IMR-90 (cell line): Measurements from ENCODE around the gene CES2. TPM values are rescaled to one million over a fixed set of nuclear protein-coding genes. Genes with fewer than 3 reads are reported as not detected.
A peak's percentile ranks its signal among the peaks of the same experiment; 100 is the strongest.

Experiments
- ATAC-seq: fragments of 200-7000 bp; cut with Tn5 transposase; 2 replicates; pipeline ENCODE4 v1.9.1; 2020; ENCODE audit warnings: low read depth, mild to moderate bottlenecking, moderate library complexity
- BruUV-seq: library from RNA; stranded (reverse); fragments of 400-500 nt; replicated peaks from 2 replicates; lab custom pipeline; 2021; lab: Mats Ljungman, UMichigan
- CTCF ChIA-PET: fragments of 300-600 bp; formaldehyde crosslinking; extraction: SDS; loops from one replicate; lab custom pipeline; 2021; ENCODE audit warnings: antibody characterized with exemption; lab: Yijun Ruan, JAX
- POLR2A ChIA-PET: fragments of 300-600 bp; sonication (Branson Sonifier 250); formaldehyde crosslinking; loops from one replicate; lab custom pipeline; 2022; ENCODE audit warnings: antibody characterized with exemption; ENCODE audit not compliant: unreplicated experiment; lab: Charles Lee
- DNase-seq: peaks from one replicate; pipeline ENCODE4 v3.0.0; 2013
- H2AFZ ChIP-seq: replicated peaks from 2 replicates; pipeline ENCODE3; 2013; ENCODE audit warnings: low read length, mild to moderate bottlenecking; ENCODE audit not compliant: poor library complexity
- H2AK5ac ChIP-seq: 2 replicates; pipeline ENCODE4 v1.6.1; 2013; ENCODE audit warnings: low read depth, low read length, inconsistent platforms
- H2AK9ac ChIP-seq: replicated peaks from 2 replicates; pipeline ENCODE3; 2013; ENCODE audit warnings: mild to moderate bottlenecking, low read depth, low read length, moderate library complexity; ENCODE audit not compliant: poor library complexity
- H2BK120ac ChIP-seq: 2 replicates; pipeline ENCODE4 v1.6.1; 2013; ENCODE audit warnings: low read depth, low read length, inconsistent platforms
- H2BK15ac ChIP-seq: 3 replicates; pipeline ENCODE4 v1.6.1; 2013; ENCODE audit warnings: low read depth, low read length, inconsistent platforms
- H2BK20ac ChIP-seq: 2 replicates; pipeline ENCODE4 v1.6.1; 2013; ENCODE audit warnings: low read depth, mild to moderate bottlenecking, inconsistent platforms, low read length, moderate library complexity
- H2BK5ac ChIP-seq: 2 replicates; pipeline ENCODE4 v1.6.1; 2013; ENCODE audit warnings: mild to moderate bottlenecking, low read depth, low read length, inconsistent platforms; ENCODE audit not compliant: poor library complexity, severe bottlenecking
- H3K14ac ChIP-seq: replicated peaks from 2 replicates; pipeline ENCODE4 v1.6.1; 2013; ENCODE audit warnings: low read depth, low read length, inconsistent platforms
- H3K18ac ChIP-seq: 2 replicates; pipeline ENCODE4 v1.6.1; 2013; ENCODE audit warnings: low read depth, low read length, control low read depth
- H3K23ac ChIP-seq: 2 replicates; pipeline ENCODE4 v1.6.1; 2013; ENCODE audit warnings: low read depth, low read length, inconsistent platforms
- H3K27ac ChIP-seq: 2 replicates; pipeline ENCODE4 v1.5.1; 2013; ENCODE audit warnings: mild to moderate bottlenecking, control low read depth, low read length; ENCODE audit not compliant: insufficient read depth
- H3K27me3 ChIP-seq: 2 replicates; pipeline ENCODE4 v1.6.1; 2013; ENCODE audit warnings: low read length; ENCODE audit not compliant: control insufficient read depth, insufficient read depth
- H3K36me3 ChIP-seq: 2 replicates; pipeline ENCODE4 v1.6.1; 2013; ENCODE audit warnings: low read length, mixed read lengths; ENCODE audit not compliant: control insufficient read depth, insufficient read depth
- H3K4ac ChIP-seq: 2 replicates; pipeline ENCODE4 v1.6.1; 2013; ENCODE audit warnings: low read depth, low read length, inconsistent platforms
- H3K4me1 ChIP-seq: 2 replicates; pipeline ENCODE4 v1.6.1; 2013; ENCODE audit warnings: low read length, mixed read lengths; ENCODE audit not compliant: control insufficient read depth, insufficient read depth
- H3K4me2 ChIP-seq: 2 replicates; pipeline ENCODE4 v1.6.1; 2013; ENCODE audit warnings: low read depth, mild to moderate bottlenecking, control low read depth, low read length, moderate library complexity
- H3K4me3 ChIP-seq: 2 replicates; pipeline ENCODE4 v1.5.1; 2013; ENCODE audit warnings: low read depth, mild to moderate bottlenecking, control low read depth, low read length, moderate library complexity; ENCODE audit not compliant: insufficient read depth
- H3K56ac ChIP-seq: 2 replicates; pipeline ENCODE4 v1.6.1; 2013; ENCODE audit warnings: low read length, inconsistent platforms; ENCODE audit not compliant: insufficient read depth; ENCODE audit errors: extremely low read depth
- H3K79me1 ChIP-seq, 2 experiments: 2 replicates each; pipeline ENCODE4 v1.6.1; 2013; ENCODE audit warnings: low read length in 2 of 2, inconsistent platforms in 1 of 2, low read depth in 1 of 2
- H3K9ac ChIP-seq: 2 replicates; pipeline ENCODE4 v1.6.1; 2013; ENCODE audit warnings: low read depth, low read length, control low read depth
- H3K9me1 ChIP-seq: 2 replicates; pipeline ENCODE4 v1.6.1; 2013; ENCODE audit warnings: low read length, inconsistent platforms; ENCODE audit not compliant: insufficient read depth
- H3K9me3 ChIP-seq: 2 replicates; pipeline ENCODE4 v1.6.1; 2013; ENCODE audit warnings: low read length; ENCODE audit not compliant: control insufficient read depth, insufficient read depth
- H4K20me1 ChIP-seq: 2 replicates; pipeline ENCODE4 v1.6.1; 2013; ENCODE audit warnings: low read length, inconsistent platforms; ENCODE audit not compliant: insufficient read depth
- H4K5ac ChIP-seq: 2 replicates; pipeline ENCODE4 v1.6.1; 2013; ENCODE audit warnings: mild to moderate bottlenecking, low read depth, low read length, control low read depth
- H4K8ac ChIP-seq, 2 experiments: 2 replicates each; pipeline ENCODE4 v1.6.1; 2013; ENCODE audit warnings: low read depth in 2 of 2, low read length in 2 of 2, control low read depth in 1 of 2, inconsistent platforms in 1 of 2
- H4K91ac ChIP-seq: 2 replicates; pipeline ENCODE4 v1.6.1; 2013; ENCODE audit warnings: low read depth, low read length, inconsistent platforms; ENCODE audit not compliant: insufficient read depth
- FOS ChIP-seq: fragments of 150-350 bp; IDR thresholded peaks from 2 replicates; pipeline ENCODE4 v1.6.1; 2016; ENCODE audit warnings: low read depth, low read length
- MAZ ChIP-seq: IDR thresholded peaks from 2 replicates; pipeline ENCODE4 v1.6.1; 2012; ENCODE audit warnings: low read depth, mild to moderate bottlenecking, low read length, improper control_type of control experiment, moderate library complexity, borderline replicate concordance
- NFE2L2 ChIP-seq: fragments of 150-350 bp; IDR thresholded peaks from 2 replicates; pipeline ENCODE4 v1.6.1; 2016; ENCODE audit warnings: low read depth, mild to moderate bottlenecking, low read length
- dilution Hi-C: fragments of 300-500 bp; cut with HindIII; formaldehyde crosslinking; loops from one replicate; pipeline ENCODE4 v1.14.3; 2018; ENCODE audit warnings: low sequenced_read_pairs; ENCODE audit not compliant: unreplicated experiment
- in situ Hi-C: fragments of 300-500 bp; cut with MboI; formaldehyde crosslinking; loops from 3 replicates; pipeline ENCODE4 v1.14.3; 2019; ENCODE audit warnings: low sequenced_read_pairs, inconsistent platforms, mixed read lengths
- intact Hi-C: fragments of 100-400 bp; cut with micrococcal nuclease; formaldehyde crosslinking; loops from 2 replicates; pipeline ENCODE4 v1.10.0; 2022
- polyA plus RNA-seq, 3 experiments: library from polyadenylated mRNA; depleted of rRNA; stranded (reverse); fragments of >200 nt; gene quantifications; 2 replicates each; pipeline ENCODE4 v1.2.3, GENCODE V29; 2012; ENCODE audit warnings: low replicate concordance in 1 of 3
- total RNA-seq: library from RNA; depleted of rRNA; stranded (reverse); fragments of >200 nt; gene quantifications from 2 replicates; pipeline ENCODE4 v1.2.3, GENCODE V29; 2012
- TF ChIP-seq, protein P1 (sequence below): fragments of 150-350 bp; IDR thresholded peaks from 2 replicates; pipeline ENCODE4 v1.6.1; 2017; ENCODE audit warnings: mild to moderate bottlenecking, antibody characterized with exemption, low read length, low read depth

Gene CES2
- total and polyA plus RNA-seq, 2 of the 4 experiments (the other 2 are of a cell fraction) = 15.1 to 23.2 TPM

GRCh38 chr16:66939366-66939765 is 4.0 kb downstream of the CES2 start:
- dilution Hi-C loops (no loop called here), in situ Hi-C loops (no loop called here), intact Hi-C loops (no loop called here)
- peaks cover 15% of the 10 kb centered on the region for H3K9me1 ChIP-seq
- no peak overlapping the region for H4K8ac ChIP-seq
- H2BK5ac ChIP-seq = no peak overlapping the region
- peak overlapping the region; percentile 48 for H2AK9ac ChIP-seq
- peaks cover 12 to 68% of the 10 kb centered on the region in 2 experiments for H3K79me1 ChIP-seq
- no peak for TF ChIP-seq FOS
- no peak for TF ChIP-seq NFE2L2
- TF ChIP-seq MAZ = no peak
- TF ChIP-seq, protein P1, sequence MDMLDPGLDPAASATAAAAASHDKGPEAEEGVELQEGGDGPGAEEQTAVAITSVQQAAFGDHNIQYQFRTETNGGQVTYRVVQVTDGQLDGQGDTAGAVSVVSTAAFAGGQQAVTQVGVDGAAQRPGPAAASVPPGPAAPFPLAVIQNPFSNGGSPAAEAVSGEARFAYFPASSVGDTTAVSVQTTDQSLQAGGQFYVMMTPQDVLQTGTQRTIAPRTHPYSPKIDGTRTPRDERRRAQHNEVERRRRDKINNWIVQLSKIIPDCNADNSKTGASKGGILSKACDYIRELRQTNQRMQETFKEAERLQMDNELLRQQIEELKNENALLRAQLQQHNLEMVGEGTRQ = no peak
- H2AK5ac ChIP-seq = no peak overlapping the region
- no peak for ATAC-seq
- H2AFZ ChIP-seq = no peak overlapping the region
- no peaks in the 10 kb centered on the region for H3K27me3 ChIP-seq
- H2BK120ac ChIP-seq = no peak overlapping the region
- no peak overlapping the region for H3K9ac ChIP-seq
- no peak for DNase-seq
- POLR2A ChIA-PET = no interaction called here
- no peak overlapping the region for H2BK20ac ChIP-seq
- no peak overlapping the region for H3K4ac ChIP-seq
- peaks cover 4% of the 10 kb centered on the region; the same call in 1 of the 2 replicates for H3K4me1 ChIP-seq
- CTCF ChIA-PET = no interaction called here
- no peak overlapping the region for H2BK15ac ChIP-seq
- no peak overlapping the region for H3K23ac ChIP-seq
- no peak overlapping the region for H3K14ac ChIP-seq
- no peak overlapping the region for H3K18ac ChIP-seq
- H3K4me2 ChIP-seq = no peak overlapping the region
- peaks cover 64% of the 10 kb centered on the region for H3K36me3 ChIP-seq
- no peaks in the 10 kb centered on the region for H3K9me3 ChIP-seq
- no TSS peak for BruUV-seq
- no peak overlapping the region for H3K27ac ChIP-seq
- H4K5ac ChIP-seq = no peak overlapping the region
- peaks cover 30% of the 10 kb centered on the region for H4K20me1 ChIP-seq
- H4K91ac ChIP-seq = no peak overlapping the region
- no peak overlapping the region for H3K56ac ChIP-seq
- no peak overlapping the region for H3K4me3 ChIP-seq
